Skeletal muscle satellite cell (primary cell): ENCODE data around the gene MB21D2.
A peak's percentile ranks its signal among the peaks of the same experiment; 100 is the strongest.

Experiments
- H3K27me3 ChIP-seq: 2 replicates; pipeline ENCODE4 v1.7.0; 2013; ENCODE audit warnings: low read length; ENCODE audit not compliant: control insufficient read depth, insufficient read depth
- H3K36me3 ChIP-seq: 2 replicates; pipeline ENCODE4 v1.7.0; 2013; ENCODE audit warnings: mild to moderate bottlenecking, control low read depth, low read length; ENCODE audit not compliant: insufficient read depth
- H3K4me1 ChIP-seq: 2 replicates; pipeline ENCODE4 v1.7.0; 2013; ENCODE audit warnings: low read length; ENCODE audit not compliant: control insufficient read depth, insufficient read depth
- H3K4me2 ChIP-seq: 2 replicates; pipeline ENCODE4 v1.7.0; 2013; ENCODE audit warnings: mild to moderate bottlenecking, low read length
- H3K4me3 ChIP-seq: 2 replicates; pipeline ENCODE4 v1.7.0; 2013; ENCODE audit warnings: low read length
- H3K9ac ChIP-seq: 2 replicates; pipeline ENCODE4 v1.7.0; 2013; ENCODE audit warnings: mild to moderate bottlenecking, low read depth, low read length, moderate library complexity
- H3K9me3 ChIP-seq: replicated peaks from 2 replicates; pipeline ENCODE4 v1.7.0; 2013; ENCODE audit warnings: mild to moderate bottlenecking, control low read depth, low read length

Gene MB21D2

DNA sequence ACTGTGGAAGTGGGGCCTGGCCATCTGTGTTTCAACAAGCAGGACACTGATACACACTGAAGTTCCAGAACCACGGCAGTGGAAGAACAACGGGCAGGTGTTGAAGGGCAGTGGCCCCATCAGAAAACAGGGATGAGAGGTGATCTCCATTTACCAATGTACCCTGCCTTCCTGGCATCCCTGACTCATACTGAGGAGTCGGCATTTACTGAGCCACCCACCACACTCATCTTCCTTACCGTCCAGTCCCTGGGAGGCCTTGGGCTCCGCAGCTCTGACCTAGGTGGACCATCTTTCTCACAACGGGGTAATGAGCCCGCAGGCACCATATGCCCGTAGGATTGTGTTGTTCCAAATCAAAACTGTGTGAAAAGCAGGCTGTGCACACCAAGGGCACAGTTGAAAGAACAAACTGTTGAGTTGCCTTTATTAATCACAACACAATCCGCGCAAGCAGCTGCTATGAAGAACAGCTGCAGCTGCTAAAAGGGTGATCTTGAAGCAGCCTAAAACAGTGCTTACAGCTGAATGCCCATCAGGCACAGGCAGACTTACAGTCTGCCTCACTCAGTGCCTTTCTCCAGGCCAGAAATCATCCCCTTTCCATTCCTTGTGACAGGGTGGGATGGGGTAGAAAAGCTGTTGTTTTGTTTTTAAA, 12.9 kb downstream of the MB21D2 start:
- Histone ChIP-seq H3K4me1 (peaks cover 35% of the 10 kb centered on the region), H3K4me2 (peak overlapping the region; percentile 42), H3K9ac (peak overlapping the region; percentile 4), H3K4me3 (peak overlapping the region; percentile 20), H3K9me3 (no peaks in the 10 kb centered on the region), H3K36me3 (no peaks in the 10 kb centered on the region), H3K27me3 (no peaks in the 10 kb centered on the region)

DNA sequence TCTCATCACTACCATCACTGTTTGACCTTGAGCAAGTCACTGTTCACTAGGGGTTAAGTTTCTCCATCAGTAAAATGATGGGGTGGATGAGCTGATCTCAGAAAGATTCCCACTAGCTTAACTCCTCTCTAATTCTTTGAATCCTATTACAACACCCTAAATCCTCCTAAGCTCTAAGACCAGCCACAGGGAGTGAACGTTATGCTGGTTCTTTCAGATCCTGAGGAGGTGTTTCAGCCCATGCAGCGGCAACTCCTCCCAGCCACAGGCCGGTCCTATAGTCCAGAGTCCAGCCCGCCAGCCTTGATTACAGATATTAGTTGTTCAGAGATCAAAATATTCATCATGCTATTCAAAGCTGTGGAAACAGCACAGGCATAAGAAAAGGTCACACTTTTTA, 15.1 kb downstream of the MB21D2 start:
- Histone ChIP-seq H3K4me1 (peaks cover 40% of the 10 kb centered on the region), H3K36me3 (no peaks in the 10 kb centered on the region), H3K4me2 (no peak overlapping the region)

DNA sequence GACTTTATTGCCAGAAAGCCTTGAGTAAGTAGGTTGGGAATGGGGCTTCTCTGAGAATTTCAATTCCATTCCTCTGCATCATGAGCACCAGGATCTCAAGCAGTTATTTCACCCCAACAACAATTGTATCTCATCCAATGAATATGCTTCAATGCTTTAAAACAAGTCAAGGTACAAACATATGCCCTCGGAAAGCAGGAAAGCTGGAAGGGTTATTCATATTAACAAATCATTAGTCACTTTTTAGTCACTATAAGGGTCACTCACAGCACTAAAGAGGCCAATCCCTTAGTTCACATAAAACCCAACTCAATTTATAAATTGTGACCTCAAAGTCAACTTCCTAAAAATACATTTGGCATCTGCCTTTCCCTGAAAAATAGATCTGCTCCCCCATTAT, 16.2 kb downstream of the MB21D2 start:
- Histone ChIP-seq H3K4me3 (no peak overlapping the region), H3K9me3 (no peaks in the 10 kb centered on the region), H3K4me1 (peaks cover 40% of the 10 kb centered on the region), H3K9ac (peak overlapping the region; percentile 33), H3K36me3 (no peaks in the 10 kb centered on the region), H3K4me2 (peak overlapping the region; percentile 35), H3K27me3 (no peaks in the 10 kb centered on the region)

More for the DNA sequence above, 15.1 kb downstream of the MB21D2 start:
- Histone ChIP-seq H3K27me3 (no peaks in the 10 kb centered on the region), H3K9ac (no peak overlapping the region), H3K9me3 (no peaks in the 10 kb centered on the region), H3K4me3 (no peak overlapping the region)

DNA sequence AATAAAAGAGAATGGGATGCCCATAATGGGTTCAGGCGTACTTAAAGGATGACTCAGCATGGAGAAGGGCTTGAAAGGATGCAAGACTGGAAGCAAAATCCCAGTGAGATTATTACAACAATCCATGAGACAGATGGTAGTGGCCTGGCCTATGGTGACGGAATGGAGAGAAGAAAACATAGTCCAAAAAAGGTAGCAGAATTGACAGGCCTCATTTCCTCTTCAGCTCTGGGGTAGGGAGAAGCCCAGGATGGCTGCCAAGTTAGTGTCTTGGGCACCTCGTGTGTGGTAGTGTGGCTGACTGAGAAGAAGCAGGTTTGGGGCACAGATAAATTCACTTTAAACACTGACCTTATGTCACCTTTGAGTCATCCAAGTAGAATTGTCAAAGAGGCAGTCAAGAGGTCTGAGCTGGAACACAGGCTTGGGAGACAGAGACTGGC, 18.1 kb downstream of the MB21D2 start:
- Histone ChIP-seq H3K4me2 (no peak overlapping the region), H3K4me1 (peaks cover 31% of the 10 kb centered on the region), H3K27me3 (no peaks in the 10 kb centered on the region), H3K9ac (peak overlapping the region; percentile 11), H3K36me3 (no peaks in the 10 kb centered on the region), H3K4me3 (no peak overlapping the region), H3K9me3 (no peaks in the 10 kb centered on the region)

DNA sequence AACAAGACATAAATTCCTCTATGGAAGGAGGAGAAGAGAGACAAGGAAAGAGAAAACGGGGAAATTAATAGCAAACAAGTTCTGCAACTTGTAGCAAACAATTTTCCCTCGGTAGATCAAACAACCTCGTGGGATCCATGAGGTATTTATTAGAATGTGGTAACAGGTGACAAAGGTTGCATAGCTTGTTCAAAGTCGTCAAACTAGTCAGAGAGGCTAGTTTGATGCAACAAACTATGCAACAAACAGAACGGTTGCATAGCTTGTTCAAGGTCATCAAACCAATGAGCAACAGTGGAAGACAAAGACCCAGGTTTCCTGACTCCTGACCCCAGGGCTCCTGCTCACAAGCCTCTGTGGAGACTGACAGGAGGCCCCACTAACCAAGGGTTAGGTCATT, 20.7 kb downstream of the MB21D2 start:
- Histone ChIP-seq H3K4me3 (no peak overlapping the region), H3K9ac (no peak overlapping the region), H3K9me3 (no peaks in the 10 kb centered on the region), H3K4me2 (no peak overlapping the region), H3K36me3 (no peaks in the 10 kb centered on the region), H3K27me3 (no peaks in the 10 kb centered on the region), H3K4me1 (peaks cover 32% of the 10 kb centered on the region)

DNA sequence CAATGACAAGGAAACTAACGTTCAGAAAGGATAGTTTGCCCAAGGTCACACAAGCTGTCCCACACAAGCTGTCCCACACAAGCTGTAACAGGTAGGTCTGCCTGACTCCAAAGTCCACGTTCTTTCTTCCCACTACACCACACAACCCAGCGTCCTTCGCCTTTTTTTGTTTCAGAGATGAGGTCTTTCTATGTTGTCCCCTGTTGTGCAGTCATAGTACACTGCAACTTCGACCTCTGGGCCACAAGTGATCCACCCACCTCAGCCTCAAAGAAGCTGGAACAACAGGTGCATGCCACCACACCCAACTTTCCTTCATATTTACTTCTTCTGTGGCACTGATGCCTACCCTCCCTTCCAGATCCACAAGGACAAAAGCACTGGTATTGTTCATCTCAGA, 21.4 kb downstream of the MB21D2 start:
- no peaks in the 10 kb centered on the region for H3K36me3 ChIP-seq
- no peaks in the 10 kb centered on the region for H3K9me3 ChIP-seq
- H3K4me3 ChIP-seq, result no peak overlapping the region
- no peak overlapping the region for H3K9ac ChIP-seq
- peaks cover 28% of the 10 kb centered on the region for H3K4me1 ChIP-seq
- no peaks in the 10 kb centered on the region for H3K27me3 ChIP-seq
- H3K4me2 ChIP-seq, result no peak overlapping the region

DNA sequence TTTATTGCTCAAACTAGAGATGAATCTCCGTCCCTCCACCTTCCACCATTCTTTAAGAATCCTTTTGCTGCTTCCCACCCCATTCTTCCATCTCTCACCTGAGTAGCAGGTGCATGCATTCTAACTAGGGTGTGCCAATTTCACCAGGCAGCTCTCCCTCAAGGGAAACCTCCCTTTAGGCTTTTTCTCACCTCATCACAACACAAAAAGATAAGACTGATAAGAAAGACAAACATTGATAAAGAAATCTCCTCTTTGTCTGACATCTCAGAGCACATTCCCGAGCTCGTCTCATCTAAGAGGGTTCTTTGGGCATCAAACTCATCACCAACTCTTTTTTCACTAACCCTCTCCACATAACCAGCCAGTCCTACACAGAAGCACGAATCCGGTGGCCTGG, 23.0 kb downstream of the MB21D2 start:
- Histone ChIP-seq H3K9me3 (no peaks in the 10 kb centered on the region), H3K36me3 (no peaks in the 10 kb centered on the region), H3K4me3 (no peak overlapping the region), H3K9ac (no peak overlapping the region), H3K4me2 (no peak overlapping the region), H3K27me3 (no peaks in the 10 kb centered on the region), H3K4me1 (peaks cover 20% of the 10 kb centered on the region)

DNA sequence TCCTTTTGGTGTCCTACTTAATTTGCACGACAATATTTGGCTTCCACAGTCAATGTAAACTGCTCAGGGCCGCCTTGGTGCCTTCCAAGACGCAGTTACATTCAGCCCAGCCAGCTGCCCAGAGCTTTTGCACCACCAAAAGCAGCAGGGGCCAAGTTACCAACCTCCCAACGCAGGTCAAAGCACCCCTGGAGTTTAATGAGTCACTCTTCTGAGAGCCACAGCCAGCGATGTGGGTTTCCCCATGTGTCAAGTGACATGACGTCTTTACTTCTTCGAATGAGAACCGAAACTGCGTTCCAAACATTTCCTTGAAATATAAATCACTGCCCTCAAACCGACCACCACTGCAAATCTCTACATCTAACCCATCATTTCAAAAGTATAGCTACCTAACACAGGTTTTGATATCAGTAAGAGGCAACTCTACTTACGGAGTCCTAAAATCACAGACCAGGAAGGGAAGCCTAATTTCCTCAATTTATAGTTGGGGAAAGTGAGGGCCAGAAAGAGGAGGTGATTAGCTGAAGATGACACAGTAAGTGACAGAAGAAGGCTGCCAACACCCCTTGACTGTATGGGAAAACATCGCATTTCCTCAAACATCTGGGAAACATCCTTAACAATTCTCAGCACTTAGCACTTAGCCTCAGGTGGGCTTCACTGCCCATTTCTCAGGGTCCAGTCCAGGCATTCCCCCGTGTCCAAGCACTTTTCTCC, 24.5 kb downstream of the MB21D2 start:
- peaks cover 30% of the 10 kb centered on the region for H3K4me1 ChIP-seq
- no peak overlapping the region for H3K4me3 ChIP-seq
- H3K9ac ChIP-seq, result no peak overlapping the region

DNA sequence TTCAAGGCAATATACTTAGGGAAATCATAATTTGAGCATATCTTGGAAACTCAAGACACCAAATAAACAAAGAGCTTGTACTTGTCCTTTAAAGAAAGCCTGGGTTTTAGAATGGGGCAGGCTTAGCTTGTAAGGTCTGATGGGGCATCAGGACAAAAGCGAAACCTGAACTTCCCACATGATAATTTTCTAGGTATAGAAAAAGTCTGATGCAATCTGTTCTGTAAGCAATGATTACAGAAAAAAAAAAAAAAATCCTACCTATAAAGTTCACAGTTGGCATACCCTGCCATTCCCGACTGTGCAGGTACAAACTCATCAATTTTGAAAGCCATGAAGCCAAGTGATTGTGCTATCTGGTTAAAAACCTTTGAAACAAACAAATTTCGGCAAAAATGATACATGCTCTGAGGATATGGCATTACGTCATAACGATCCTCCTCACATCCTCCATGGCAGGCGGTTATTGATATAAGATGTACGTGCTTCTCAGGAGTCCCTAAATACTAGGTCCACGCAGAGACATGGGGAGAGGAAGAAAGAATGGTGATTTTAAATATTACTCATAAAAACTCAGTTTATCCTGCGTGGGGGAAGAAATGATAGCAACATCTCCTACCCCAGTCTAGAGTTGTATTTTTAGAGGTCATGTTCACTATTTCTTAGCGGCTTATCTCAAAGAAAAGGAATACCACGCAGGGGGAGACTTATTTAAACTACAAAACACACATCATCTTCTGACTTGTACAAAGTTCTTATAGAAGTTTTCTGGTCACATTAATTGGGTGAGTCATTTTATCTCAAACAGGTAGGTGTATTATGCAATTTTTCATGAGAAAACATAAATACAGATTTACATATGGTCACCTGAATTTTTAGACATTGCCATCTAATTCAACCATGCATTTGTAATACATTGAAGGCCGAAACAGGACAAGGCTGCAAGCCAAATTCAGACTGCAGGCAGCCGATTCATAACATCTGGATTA, 27.0 kb downstream of the MB21D2 start:
- H3K9ac ChIP-seq, result no peak overlapping the region
- no peak overlapping the region for H3K4me2 ChIP-seq
- H3K4me1 ChIP-seq, result peaks cover 53% of the 10 kb centered on the region
- H3K4me3 ChIP-seq, result no peak overlapping the region
- no peaks in the 10 kb centered on the region for H3K9me3 ChIP-seq
- no peaks in the 10 kb centered on the region for H3K36me3 ChIP-seq
- H3K27me3 ChIP-seq, result no peaks in the 10 kb centered on the region

More for the DNA sequence above, 24.5 kb downstream of the MB21D2 start:
- Histone ChIP-seq H3K9me3 (no peaks in the 10 kb centered on the region), H3K4me2 (peak overlapping the region; percentile 49), H3K27me3 (no peaks in the 10 kb centered on the region), H3K36me3 (no peaks in the 10 kb centered on the region)

DNA sequence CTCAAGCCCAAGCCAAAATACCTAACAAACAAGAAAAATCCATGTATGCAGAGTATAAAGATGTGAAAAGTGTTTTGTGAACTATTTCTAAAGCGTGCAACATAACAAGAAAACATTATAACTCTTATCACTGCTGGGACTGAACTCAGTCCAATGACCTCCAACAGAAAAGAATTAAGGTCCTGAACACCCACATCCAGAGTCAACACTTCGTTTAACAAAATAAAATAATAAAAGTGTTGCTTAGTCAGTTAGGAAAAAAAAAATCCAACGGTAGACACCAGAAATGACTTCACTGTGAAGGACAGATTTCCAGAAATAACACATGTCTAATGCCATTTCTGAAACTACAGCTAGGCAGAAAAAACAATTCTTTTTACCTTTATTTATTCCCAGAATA, 28.0 kb downstream of the MB21D2 start:
- Histone ChIP-seq H3K4me2 (peak overlapping the region; percentile 56), H3K36me3 (no peaks in the 10 kb centered on the region), H3K27me3 (no peaks in the 10 kb centered on the region), H3K4me1 (peaks cover 62% of the 10 kb centered on the region), H3K4me3 (no peak overlapping the region), H3K9ac (peak overlapping the region; percentile 47), H3K9me3 (no peaks in the 10 kb centered on the region)

DNA sequence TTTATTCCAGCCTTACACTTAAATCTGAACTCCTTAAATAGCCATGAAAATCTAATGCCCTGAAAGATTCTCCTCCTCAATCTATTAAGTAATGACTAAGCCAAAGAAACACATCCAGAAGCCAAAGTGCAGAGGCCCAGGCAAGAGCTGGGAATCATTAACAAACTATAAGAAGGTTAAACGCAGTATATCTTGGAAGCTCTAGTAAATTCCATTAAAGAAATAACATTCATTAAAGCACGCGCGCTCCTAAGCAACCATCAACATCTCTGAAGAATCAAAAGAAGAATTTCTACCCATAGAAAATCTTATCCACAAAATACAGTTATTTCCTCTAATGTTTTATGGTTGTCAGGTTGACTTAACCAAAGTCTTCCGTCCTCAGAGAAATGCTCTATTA, 29.5 kb downstream of the MB21D2 start:
- Histone ChIP-seq H3K9ac (no peak overlapping the region), H3K4me3 (no peak overlapping the region), H3K4me2 (no peak overlapping the region), H3K4me1 (peaks cover 72% of the 10 kb centered on the region), H3K27me3 (no peaks in the 10 kb centered on the region), H3K36me3 (no peaks in the 10 kb centered on the region), H3K9me3 (no peaks in the 10 kb centered on the region)
